GM10248 (cell line): ENCODE measurements around the gene HOXA11.

Experiments
- CTCF ChIA-PET: fragments of 300-600 bp; sonication (Branson Sonifier 250); formaldehyde crosslinking; extraction: SDS; loops from one replicate; lab custom pipeline; 2021; ENCODE audit warnings: antibody characterized with exemption; lab: Yijun Ruan, JAX
- POLR2A ChIA-PET: fragments of 350-650 bp; sonication (Branson Sonifier 250); formaldehyde crosslinking; extraction: SDS; loops from one replicate; lab custom pipeline; 2020; ENCODE audit warnings: antibody characterized with exemption; lab: Yijun Ruan, JAX
- DNase-seq: peaks from one replicate; pipeline ENCODE4 v3.0.0; 2012; ENCODE audit errors: extremely low spot score
- TF ChIP-seq, protein P1 (sequence below): IDR thresholded peaks from 2 replicates; pipeline ENCODE4 v1.5.1; 2012; ENCODE audit warnings: mild to moderate bottlenecking, low read depth; ENCODE audit errors: extremely low read depth, missing control alignments, control extremely low read depth

The HOXA11 gene

DNA sequence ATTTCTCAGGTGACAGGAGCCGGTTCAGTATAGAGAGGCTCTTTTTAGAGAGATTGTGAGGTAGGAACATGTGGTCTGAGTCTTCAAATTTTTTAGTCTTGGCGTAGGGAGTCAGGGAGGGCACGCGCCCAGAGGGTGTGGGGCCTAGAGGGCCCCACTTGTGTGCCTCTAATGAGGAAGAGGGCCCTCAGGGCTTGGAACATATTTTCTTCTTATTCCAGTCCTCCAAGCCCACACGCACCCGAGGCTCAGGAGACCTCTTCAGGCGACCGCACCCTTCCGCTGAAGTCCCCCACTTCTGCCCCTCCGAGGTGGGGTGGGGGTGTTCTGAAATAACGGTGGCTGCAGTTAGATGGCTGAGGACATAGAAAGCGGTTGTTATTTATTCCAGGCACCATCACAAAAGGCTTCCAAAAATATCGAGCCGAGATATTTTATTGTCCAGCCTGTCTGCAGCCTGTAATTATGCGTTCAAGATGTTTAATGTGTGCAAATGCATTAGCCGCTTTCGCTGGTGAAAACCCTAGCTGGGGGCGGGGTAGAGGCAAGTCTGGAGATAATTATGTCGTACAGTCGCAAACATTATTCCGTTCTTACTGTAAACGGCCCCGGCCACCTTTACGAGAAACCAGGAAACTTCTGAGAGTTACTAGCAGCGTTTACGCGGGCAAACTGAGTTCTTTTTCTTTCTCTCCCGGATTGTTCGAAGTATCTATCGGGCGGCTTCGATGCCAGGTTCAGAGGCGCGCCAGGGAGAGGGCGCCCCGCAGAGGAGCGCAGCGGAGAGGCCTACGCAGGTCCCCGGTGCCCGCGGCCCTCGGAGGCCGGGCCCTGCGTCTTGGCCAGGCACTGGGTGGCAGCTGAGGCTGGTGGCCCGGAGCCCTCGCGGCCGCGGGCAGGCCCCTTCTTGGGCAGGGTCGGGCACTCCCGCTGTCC lies 27.7 kb upstream of the HOXA11 start:
- DNase-seq, result no peak
- TF ChIP-seq, protein P1, sequence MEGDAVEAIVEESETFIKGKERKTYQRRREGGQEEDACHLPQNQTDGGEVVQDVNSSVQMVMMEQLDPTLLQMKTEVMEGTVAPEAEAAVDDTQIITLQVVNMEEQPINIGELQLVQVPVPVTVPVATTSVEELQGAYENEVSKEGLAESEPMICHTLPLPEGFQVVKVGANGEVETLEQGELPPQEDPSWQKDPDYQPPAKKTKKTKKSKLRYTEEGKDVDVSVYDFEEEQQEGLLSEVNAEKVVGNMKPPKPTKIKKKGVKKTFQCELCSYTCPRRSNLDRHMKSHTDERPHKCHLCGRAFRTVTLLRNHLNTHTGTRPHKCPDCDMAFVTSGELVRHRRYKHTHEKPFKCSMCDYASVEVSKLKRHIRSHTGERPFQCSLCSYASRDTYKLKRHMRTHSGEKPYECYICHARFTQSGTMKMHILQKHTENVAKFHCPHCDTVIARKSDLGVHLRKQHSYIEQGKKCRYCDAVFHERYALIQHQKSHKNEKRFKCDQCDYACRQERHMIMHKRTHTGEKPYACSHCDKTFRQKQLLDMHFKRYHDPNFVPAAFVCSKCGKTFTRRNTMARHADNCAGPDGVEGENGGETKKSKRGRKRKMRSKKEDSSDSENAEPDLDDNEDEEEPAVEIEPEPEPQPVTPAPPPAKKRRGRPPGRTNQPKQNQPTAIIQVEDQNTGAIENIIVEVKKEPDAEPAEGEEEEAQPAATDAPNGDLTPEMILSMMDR, result no peak
- ChIA-PET CTCF (interaction anchor here (1.7 kb wide), 1 partner anchor 17 kb away, joined by 8 read pairs; no protein-coding TSS in a partner anchor), POLR2A (no interaction called here)

DNA sequence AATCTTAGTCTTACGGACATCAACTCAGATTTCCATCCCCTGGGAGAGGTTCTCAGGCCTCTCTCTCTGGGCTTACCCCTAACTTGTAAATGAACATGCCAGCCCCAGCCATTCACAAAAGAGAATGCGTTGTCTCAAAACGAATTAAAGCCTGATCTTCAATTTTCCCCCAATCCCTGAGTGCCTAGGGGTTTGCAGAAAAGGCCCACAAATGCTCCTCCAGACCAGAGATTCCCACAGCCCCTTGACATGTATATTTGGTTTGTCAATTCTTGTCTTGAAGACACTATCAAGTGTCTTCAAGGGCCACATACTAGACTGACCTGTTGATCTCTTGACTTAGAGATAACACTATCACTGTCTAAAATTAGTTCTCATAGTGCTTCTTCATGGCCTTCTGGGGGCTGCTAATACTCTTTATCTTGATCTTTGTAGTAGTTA lies 26.8 kb upstream of the HOXA11 start:
- no peak for DNase-seq
- ChIA-PET CTCF (interaction anchor here (1.0 to 2.8 kb wide), 11 partner anchors 11 to 808 kb away, joined by 3 to 20 read pairs (median 5); no protein-coding TSS in a partner anchor), POLR2A (no interaction called here)
- TF ChIP-seq, protein P1, result no peak

DNA sequence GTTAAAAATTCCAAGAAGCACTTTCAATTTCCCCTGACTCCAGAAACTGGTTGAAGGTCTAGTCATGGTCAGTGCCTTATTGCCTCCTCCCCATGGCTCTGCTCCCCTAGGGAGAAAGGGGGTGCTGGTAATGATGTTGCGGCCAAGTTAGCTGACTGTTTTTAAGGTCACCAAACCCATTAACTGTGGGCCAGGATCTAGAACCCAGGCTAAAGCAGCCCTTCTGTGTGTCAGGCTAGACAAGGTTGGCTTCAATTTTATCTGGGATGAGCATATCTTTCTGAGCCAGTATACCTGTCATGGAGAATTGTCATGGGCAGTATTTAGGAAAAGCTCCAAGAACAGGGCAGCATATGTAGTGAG lies 26.0 kb upstream of the HOXA11 start:
- TF ChIP-seq, protein P1, result no peak
- POLR2A ChIA-PET, result no interaction called here
- CTCF ChIA-PET, result interaction anchor here (0.8 to 2.8 kb wide), 16 partner anchors 11 to 811 kb away, joined by 3 to 20 read pairs (median 4); partner anchors contain the start of gene HOXA13
- no peak for DNase-seq

DNA sequence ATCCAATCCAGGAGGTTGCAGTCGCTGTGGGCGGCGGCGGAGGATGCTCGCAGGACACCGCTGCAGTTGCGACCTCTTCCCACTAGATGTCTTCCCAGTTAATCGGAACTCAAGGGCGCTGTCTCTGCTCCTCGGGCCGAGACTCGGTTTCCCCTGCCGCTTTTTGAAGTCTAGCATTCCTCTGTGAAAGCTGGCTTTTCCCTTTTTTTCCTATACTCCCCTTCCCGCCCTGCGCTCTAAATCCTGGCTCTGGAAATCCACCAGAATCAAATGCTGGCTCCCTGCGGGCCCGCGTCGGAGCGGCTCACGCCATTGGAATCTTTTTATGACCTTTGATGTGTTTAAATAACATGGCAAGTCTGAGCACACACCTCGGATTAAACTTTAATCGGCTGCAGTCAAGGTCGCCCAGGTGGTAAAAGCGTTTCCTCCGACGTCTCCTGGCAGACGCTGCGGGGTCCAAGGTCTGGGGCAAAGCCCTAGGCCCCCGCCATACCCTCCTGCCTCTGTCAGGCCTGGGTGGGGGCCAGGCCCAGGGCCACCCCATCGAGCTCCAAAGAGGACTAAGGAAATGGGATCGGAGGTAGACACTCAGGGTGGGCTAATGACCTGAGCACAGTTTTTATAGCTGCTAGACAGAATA lies 25.5 kb upstream of the HOXA11 start:
- TF ChIP-seq, protein P1, result peak; percentile 73
- CTCF ChIA-PET, result interaction anchor here (0.7 to 2.8 kb wide), 20 partner anchors 8 to 849 kb away, joined by 3 to 20 read pairs (median 4); partner anchors contain the start of gene HOXA13
- POLR2A ChIA-PET, result no interaction called here
- DNase-seq, result peak; percentile 72

DNA sequence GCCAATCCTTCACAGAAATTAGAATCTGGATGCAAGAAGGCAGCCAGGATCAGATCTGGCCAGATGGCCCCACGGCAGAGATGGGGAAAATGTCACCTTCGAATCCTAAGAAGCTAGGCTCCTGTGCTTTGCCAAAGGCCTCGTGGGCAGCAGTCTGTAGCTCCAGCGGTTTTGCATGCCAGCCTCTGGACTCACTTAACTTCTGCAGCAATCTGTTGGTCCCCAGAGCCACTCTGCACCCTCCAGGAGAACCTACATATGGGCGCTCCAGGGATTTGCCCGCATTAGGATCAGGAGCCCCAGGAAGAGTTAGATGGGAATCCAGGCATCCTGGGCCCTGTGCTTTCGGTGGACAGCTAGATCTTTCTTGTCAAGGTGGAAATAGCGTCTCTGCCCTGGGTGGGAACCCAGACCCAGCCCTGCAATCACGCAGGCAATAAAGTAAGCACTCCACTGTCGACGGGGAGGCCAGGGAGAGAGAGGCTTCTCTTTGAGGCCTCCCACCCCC lies 25.0 kb upstream of the HOXA11 start:
- CTCF ChIA-PET, result interaction anchor here (0.6 to 2.8 kb wide), 17 partner anchors 9 to 886 kb away, joined by 3 to 20 read pairs (median 4); partner anchors contain the start of genes EVX1 and HOXA13
- no peak for DNase-seq
- TF ChIP-seq, protein P1, result no peak
- POLR2A ChIA-PET, result no interaction called here

DNA sequence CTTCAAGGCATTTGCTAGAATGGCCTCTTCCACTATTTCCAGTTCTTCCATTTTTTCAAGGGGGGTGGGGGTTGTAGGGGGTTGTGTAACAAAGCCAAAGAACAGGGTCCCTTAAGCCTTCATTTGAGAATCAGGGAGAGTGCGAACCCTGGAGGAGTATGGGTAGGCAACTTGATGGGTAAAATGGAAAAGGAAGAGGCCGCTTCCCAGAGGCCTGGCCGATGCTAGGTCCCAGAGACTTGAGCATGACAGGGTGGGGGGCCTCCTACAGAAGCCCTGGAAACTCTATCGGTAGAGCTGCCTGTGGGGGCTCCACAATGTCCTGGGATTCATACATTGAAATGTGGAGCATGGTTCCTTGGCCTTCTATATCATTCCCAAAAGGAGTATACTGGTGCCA lies 24.0 kb upstream of the HOXA11 start:
- TF ChIP-seq, protein P1, result no peak
- DNase-seq, result no peak
- ChIA-PET POLR2A (no interaction called here), CTCF (interaction anchor here (1.0 to 2.8 kb wide), 5 partner anchors 10 to 711 kb away, joined by 3 to 20 read pairs (median 10); partner anchors contain the start of genes EVX1 and HOXA13)
